Measurements from ENCODE around the gene ADARB2.

- TF ChIP-seq L3MBTL2 (conservative IDR thresholded peaks at IDR 0.05) (no peak), SUZ12 (IDR thresholded peaks at IDR 0.05) (no peak), ARNT (IDR thresholded peaks at IDR 0.05) (no peak), SP1 (IDR thresholded peaks at IDR 0.05) (no peak), FOXM1 (IDR thresholded peaks at IDR 0.05; ENCODE audit: borderline replicate concordance) (no peak), ELF4 (IDR thresholded peaks at IDR 0.05) (no peak), ZNF384 (IDR thresholded peaks at IDR 0.05) (no peak), TARDBP (IDR thresholded peaks at IDR 0.05) (no peak), FOXA1 (IDR thresholded peaks at IDR 0.05) (no peak), BHLHE40 (IDR thresholded peaks at IDR 0.05; ENCODE audit: borderline replicate concordance) (no peak), HDGF (IDR thresholded peaks at IDR 0.05; ENCODE audit: borderline replicate concordance) (no peak), FOXK2 (IDR thresholded peaks at IDR 0.05) (no peak), NFRKB (IDR thresholded peaks at IDR 0.05) (no peak), PKNOX1 (IDR thresholded peaks at IDR 0.05) (no peak)
These were observed 603.8 kb downstream of the ADARB2 start for GRCh38 chr10:1133495-1134045.

Data from HEK293T (cell line).